Ureter (tissue), 1 donor: ENCODE data around the gene PSMD10. TPM values are rescaled to one million over a fixed set of nuclear protein-coding genes. Genes with fewer than 3 reads are reported as not detected.

ENCODE experiments used
- DNase-seq: peaks from one replicate; pipeline ENCODE4 v3.0.0-alpha.2; 2020; ENCODE audit warnings: low spot score
- total RNA-seq: library from RNA; stranded (reverse); gene quantifications from one replicate; pipeline ENCODE4 v1.2.4, GENCODE V29; 2023
- donor health status: DM: yes; HTN: yes; CAD: no.

PSMD10 gene
- total RNA-seq, 1 donor from 2014 or later: 32.9 TPM

GRCh38 chrX:108072746-108073145 is 18.6 kb downstream of the PSMD10 start:
- DNase-seq: no peak

- DNase-seq: no peak
These were observed 19.8 kb downstream of the PSMD10 start for GRCh38 chrX:108071578-108071977.

- DNase-seq: no peak
These were observed 20.5 kb downstream of the PSMD10 start for GRCh38 chrX:108070891-108071290.

GRCh38 chrX:108068121-108068520 is 23.2 kb downstream of the PSMD10 start:
- DNase-seq: no peak

GRCh38 chrX:108064613-108065012 is 26.7 kb downstream of the PSMD10 start:
- no peak for DNase-seq

- no peak for DNase-seq
These were observed 27.3 kb downstream of the PSMD10 start for GRCh38 chrX:108064001-108064400.

GRCh38 chrX:108059801-108060200 is 31.5 kb downstream of the PSMD10 start:
- DNase-seq: no peak

GRCh38 chrX:108055546-108055945 is 35.8 kb downstream of the PSMD10 start:
- no peak for DNase-seq

- DNase-seq: no peak
These were observed 38.1 kb downstream of the PSMD10 start for GRCh38 chrX:108053218-108053617.

GRCh38 chrX:108049649-108050048 is 41.7 kb downstream of the PSMD10 start:
- DNase-seq: no peak

- DNase-seq: no peak
These were observed 46.6 kb downstream of the PSMD10 start, which contains the start of gene VSIG1 for GRCh38 chrX:108044554-108045256. VSIG1 (plus strand) TSS chrX:108045065; CDS start chrX:108045131, 66 bp downstream.

- DNase-seq: no peak
These were observed 54.9 kb downstream of the PSMD10 start for GRCh38 chrX:108036298-108036973.

- DNase-seq: no peak
These were observed 56.6 kb downstream of the PSMD10 start for GRCh38 chrX:108034725-108035124.

Other genes starting within 250 kb of the PSMD10 start
- not detected for gene TEX13B, start 109.2 kb downstream of the PSMD10 start, total RNA-seq
- gene VSIG1, start 46.5 kb downstream of the PSMD10 start, total RNA-seq: 1.7 TPM
- gene ATG4A, start 236 bp upstream of the PSMD10 start, total RNA-seq: 12.4 TPM